Activated CD4-positive, alpha-beta T cell treated with anti-CD3 and anti-CD28 coated beads for 36 hours (primary cell): ENCODE measurements around the gene CTSC. TPM values are rescaled to one million over a fixed set of nuclear protein-coding genes. Genes with fewer than 3 reads are reported as not detected.

Experiments used
- ATAC-seq: fragments of 200-7000 bp; cut with Tn5 transposase; one replicate; pipeline ENCODE4 v1.10.0; 2021; ENCODE audit warnings: mild to moderate bottlenecking, moderate library complexity
- CTCF ChIA-PET: fragments of 350-600 bp; sonication (Branson Sonifier 250); formaldehyde crosslinking; loops from one replicate; lab custom pipeline; 2021; ENCODE audit warnings: antibody characterized with exemption; lab: Charles Lee
- POLR2A ChIA-PET: fragments of 350-600 bp; sonication (Branson Sonifier 250); formaldehyde crosslinking; loops from one replicate; lab custom pipeline; 2021; ENCODE audit warnings: antibody characterized with exemption, inconsistent platforms; lab: Charles Lee
- DNase-seq: peaks from one replicate; pipeline ENCODE4 v3.0.0-alpha.2; 2020
- H3K27ac Mint-ChIP-seq: one replicate; pipeline ENCODE4 v1.8.0; 2021; ENCODE audit warnings: mixed read lengths
- H3K27me3 Mint-ChIP-seq: one replicate; pipeline ENCODE4 v1.8.0; 2021; ENCODE audit warnings: mixed read lengths
- H3K36me3 Mint-ChIP-seq: one replicate; pipeline ENCODE4 v1.8.0; 2021; ENCODE audit warnings: low read depth, mixed read lengths
- H3K4me1 Mint-ChIP-seq: one replicate; pipeline ENCODE4 v1.8.0; 2021; ENCODE audit warnings: mixed read lengths
- H3K4me3 Mint-ChIP-seq: one replicate; pipeline ENCODE4 v1.8.0; 2021; ENCODE audit warnings: mild to moderate bottlenecking, moderate library complexity, mixed read lengths
- H3K9me3 Mint-ChIP-seq: one replicate; pipeline ENCODE4 v1.8.0; 2021; ENCODE audit warnings: low read depth, mixed read lengths
- intact Hi-C, 2 experiments: fragments of 100-400 bp; cut with DNase I in 1 of 2; cut with micrococcal nuclease in 1 of 2; formaldehyde crosslinking; loops; one replicate each; pipeline versions ENCODE4 v1.14.2 to v1.15.1; 2022 to 2024; cut with DNase I, micrococcal nuclease
- total RNA-seq, 2 experiments: library from RNA; stranded (reverse); gene quantifications; one replicate each; pipeline ENCODE4 v1.2.3, GENCODE V29; 2021

The CTSC gene
- total RNA-seq, 2 experiments from 2014 or later = 53.1 to 59.4 TPM

- peak; percentile 52 for ATAC-seq
Measured at GRCh38 chr11:88363648-88364065, 26.1 kb upstream of the CTSC start.

GRCh38 chr11:88363004-88363403, 25.5 kb upstream of the CTSC start:
- DNase-seq = no peak
- intact Hi-C loops = no loop called here
- ChIA-PET CTCF (interaction anchor here (1.0 kb wide), 1 partner anchor 8 kb away, joined by 3 read pairs; no protein-coding TSS in a partner anchor), POLR2A (no interaction called here)
- ATAC-seq = no peak
- Mint-ChIP-seq H3K9me3 (no peaks in the 10 kb centered on the region), H3K4me3 (no peak overlapping the region), H3K4me1 (peaks cover 39% of the 10 kb centered on the region), H3K27me3 (no peaks in the 10 kb centered on the region), H3K27ac (no peak overlapping the region), H3K36me3 (no peaks in the 10 kb centered on the region)

More at GRCh38 chr11:88363648-88364065, 26.1 kb upstream of the CTSC start:
- H3K27me3 Mint-ChIP-seq = no peaks in the 10 kb centered on the region
- POLR2A ChIA-PET = no interaction called here
- CTCF ChIA-PET = no interaction called here
- no peaks in the 10 kb centered on the region for H3K9me3 Mint-ChIP-seq
- no peak overlapping the region for H3K4me3 Mint-ChIP-seq
- no peak overlapping the region for H3K27ac Mint-ChIP-seq
- H3K4me1 Mint-ChIP-seq = peaks cover 42% of the 10 kb centered on the region
- intact Hi-C loops = no loop called here
- peak; percentile 8 for DNase-seq
- H3K36me3 Mint-ChIP-seq = no peaks in the 10 kb centered on the region

- H3K9me3 Mint-ChIP-seq = no peaks in the 10 kb centered on the region
- peaks cover 46% of the 10 kb centered on the region for H3K4me1 Mint-ChIP-seq
- no peaks in the 10 kb centered on the region for H3K36me3 Mint-ChIP-seq
- DNase-seq (no peak), ATAC-seq (no peak)
- no peaks in the 10 kb centered on the region for H3K27me3 Mint-ChIP-seq
- no peak overlapping the region for H3K4me3 Mint-ChIP-seq
- ChIA-PET POLR2A (interaction anchor here (0.6 kb wide), 1 partner anchor 29 kb away, joined by 4 read pairs; no protein-coding TSS in a partner anchor), CTCF (no interaction called here)
- intact Hi-C loops = no loop called here
- H3K27ac Mint-ChIP-seq = no peak overlapping the region
Measured at GRCh38 chr11:88360141-88360540, 22.6 kb upstream of the CTSC start.

GRCh38 chr11:88359541-88359940, 22.0 kb upstream of the CTSC start:
- H3K9me3 Mint-ChIP-seq = no peaks in the 10 kb centered on the region
- H3K36me3 Mint-ChIP-seq = no peaks in the 10 kb centered on the region
- ATAC-seq (peak; percentile 12), DNase-seq (peak; percentile 16)
- ChIA-PET POLR2A (interaction anchor here (0.6 kb wide), 1 partner anchor 29 kb away, joined by 4 read pairs; no protein-coding TSS in a partner anchor), CTCF (interaction anchor here (0.5 to 0.6 kb wide), 2 partner anchors 52 kb away, joined by 3 read pairs; no protein-coding TSS in a partner anchor)
- peak overlapping the region; percentile 6 for H3K4me3 Mint-ChIP-seq
- no peak overlapping the region for H3K27ac Mint-ChIP-seq
- H3K27me3 Mint-ChIP-seq = no peaks in the 10 kb centered on the region
- peaks cover 52% of the 10 kb centered on the region for H3K4me1 Mint-ChIP-seq
- intact Hi-C loops = loop anchor here (5.0 kb wide), 2 partner anchors 53 to 1767 kb away; no protein-coding TSS in a partner anchor

GRCh38 chr11:88359114-88359513, 21.6 kb upstream of the CTSC start:
- intact Hi-C loops = loop anchor here (5.0 kb wide), 2 partner anchors 53 to 1767 kb away; no protein-coding TSS in a partner anchor
- no peak overlapping the region for H3K27ac Mint-ChIP-seq
- CTCF ChIA-PET = interaction anchor here (0.5 to 0.6 kb wide), 2 partner anchors 52 kb away, joined by 3 read pairs; no protein-coding TSS in a partner anchor
- H3K9me3 Mint-ChIP-seq = no peaks in the 10 kb centered on the region
- H3K36me3 Mint-ChIP-seq = no peaks in the 10 kb centered on the region
- DNase-seq (no peak), ATAC-seq (no peak)
- peaks cover 54% of the 10 kb centered on the region for H3K4me1 Mint-ChIP-seq
- no peaks in the 10 kb centered on the region for H3K27me3 Mint-ChIP-seq
- POLR2A ChIA-PET = interaction anchor here (0.6 kb wide), 1 partner anchor 33 kb away, joined by 3 read pairs; no protein-coding TSS in a partner anchor
- peak overlapping the region; percentile 6 for H3K4me3 Mint-ChIP-seq

- Mint-ChIP-seq H3K27me3 (no peaks in the 10 kb centered on the region), H3K9me3 (no peaks in the 10 kb centered on the region), H3K4me1 (peaks cover 54% of the 10 kb centered on the region), H3K36me3 (no peaks in the 10 kb centered on the region), H3K27ac (no peak overlapping the region), H3K4me3 (no peak overlapping the region)
- ATAC-seq (no peak), DNase-seq (no peak)
- CTCF ChIA-PET = interaction anchor here (0.6 to 2.4 kb wide), 2 partner anchors 20 to 1331 kb away, joined by 3 to 11 read pairs; partner anchors contain the start of gene CTSC
- POLR2A ChIA-PET = interaction anchor here (2.1 kb wide), 1 partner anchor 20 kb away, joined by 13 read pairs; the partner anchor contains the start of gene CTSC
- intact Hi-C loops = loop anchor here (5.0 kb wide), 2 partner anchors 54 to 1766 kb away; no protein-coding TSS in a partner anchor
Measured at GRCh38 chr11:88358040-88358431, 20.5 kb upstream of the CTSC start.

GRCh38 chr11:88357323-88358039, 19.9 kb upstream of the CTSC start:
- ATAC-seq (peak; percentile 86), DNase-seq (no peak)
- intact Hi-C loops = loop anchor here (1.0 to 5.0 kb wide), 10 partner anchors 19 to 1765 kb away; no protein-coding TSS in a partner anchor
- H3K27ac Mint-ChIP-seq = peak overlapping the region; percentile 69
- no peaks in the 10 kb centered on the region for H3K9me3 Mint-ChIP-seq
- no peak overlapping the region for H3K4me3 Mint-ChIP-seq
- no peaks in the 10 kb centered on the region for H3K36me3 Mint-ChIP-seq
- H3K27me3 Mint-ChIP-seq = no peaks in the 10 kb centered on the region
- CTCF ChIA-PET = interaction anchor here (0.8 to 2.4 kb wide), 5 partner anchors 13 to 183 kb away, joined by 3 to 11 read pairs (median 4); partner anchors contain the start of genes CTSC and RAB38
- POLR2A ChIA-PET = interaction anchor here (0.6 to 2.1 kb wide), 4 partner anchors 12 to 102 kb away, joined by 4 to 13 read pairs (median 6); partner anchors contain the start of gene CTSC
- peaks cover 52% of the 10 kb centered on the region for H3K4me1 Mint-ChIP-seq

- no peak overlapping the region for H3K4me3 Mint-ChIP-seq
- peaks cover 52% of the 10 kb centered on the region for H3K4me1 Mint-ChIP-seq
- intact Hi-C loops = loop anchor here (2.0 to 5.0 kb wide), 5 partner anchors 56 to 1764 kb away; no protein-coding TSS in a partner anchor
- H3K9me3 Mint-ChIP-seq = no peaks in the 10 kb centered on the region
- H3K27me3 Mint-ChIP-seq = no peaks in the 10 kb centered on the region
- H3K36me3 Mint-ChIP-seq = no peaks in the 10 kb centered on the region
- no peak overlapping the region for H3K27ac Mint-ChIP-seq
- no peak for ATAC-seq
- ChIA-PET CTCF (interaction anchor here (1.0 to 2.4 kb wide), 6 partner anchors 11 to 250 kb away, joined by 3 to 11 read pairs (median 4); partner anchors contain the start of genes CTSC and RAB38), POLR2A (interaction anchor here (0.7 to 2.1 kb wide), 3 partner anchors 18 to 35 kb away, joined by 4 to 13 read pairs (median 5); partner anchors contain the start of gene CTSC)
- DNase-seq = no peak
Measured at GRCh38 chr11:88355887-88356286, 18.4 kb upstream of the CTSC start.

GRCh38 chr11:88354912-88355311, 17.4 kb upstream of the CTSC start:
- intact Hi-C loops = loop anchor here (1.0 to 5.0 kb wide), 5 partner anchors 18 to 1763 kb away; partner anchors contain the start of gene CTSC (in 1 of the 2)
- ATAC-seq (peak; percentile 50), DNase-seq (no peak)
- Mint-ChIP-seq H3K27me3 (no peaks in the 10 kb centered on the region), H3K4me1 (peaks cover 46% of the 10 kb centered on the region), H3K9me3 (no peaks in the 10 kb centered on the region), H3K4me3 (no peak overlapping the region), H3K27ac (no peak overlapping the region), H3K36me3 (no peaks in the 10 kb centered on the region)
- POLR2A ChIA-PET = interaction anchor here (0.6 to 1.8 kb wide), 4 partner anchors 17 to 148 kb away, joined by 3 to 5 read pairs (median 3); partner anchors contain the start of gene CTSC
- CTCF ChIA-PET = interaction anchor here (0.9 to 1.6 kb wide), 6 partner anchors 10 to 249 kb away, joined by 3 to 8 read pairs (median 4); partner anchors contain the start of gene CTSC

GRCh38 chr11:88353835-88354496, 16.4 kb upstream of the CTSC start:
- ATAC-seq (peak; percentile 56), DNase-seq (no peak)
- POLR2A ChIA-PET = interaction anchor here (0.6 to 1.8 kb wide), 4 partner anchors 16 to 25 kb away, joined by 3 to 5 read pairs (median 3); partner anchors contain the start of gene CTSC
- peak overlapping the region; percentile 19 for H3K4me3 Mint-ChIP-seq
- H3K27ac Mint-ChIP-seq = no peak overlapping the region
- H3K27me3 Mint-ChIP-seq = no peaks in the 10 kb centered on the region
- intact Hi-C loops = loop anchor here (1.0 to 2.0 kb wide), 3 partner anchors 17 to 67 kb away; partner anchors contain the start of gene CTSC (in 1 of the 2)
- H3K9me3 Mint-ChIP-seq = no peaks in the 10 kb centered on the region
- CTCF ChIA-PET = interaction anchor here (1.0 to 1.1 kb wide), 2 partner anchors 17 to 189 kb away, joined by 3 to 6 read pairs; partner anchors contain the start of gene CTSC
- peaks cover 38% of the 10 kb centered on the region for H3K4me1 Mint-ChIP-seq
- H3K36me3 Mint-ChIP-seq = peaks cover 2% of the 10 kb centered on the region
